Endothelial cell of umbilical vein (primary cell): ENCODE results near the gene CDK6. TPM values are rescaled to one million over a fixed set of nuclear protein-coding genes. Genes with fewer than 3 reads are reported as not detected.

Experiments
- BruUV-seq: library from RNA; stranded (reverse); fragments of 400-500 nt; replicated peaks from 2 replicates; lab custom pipeline; 2021; lab: Mats Ljungman, UMichigan
- CTCF ChIA-PET: fragments of 300-600, 350-600 bp; sonication (Branson Sonifier 250); formaldehyde crosslinking; loops from one replicate; lab custom pipeline; 2021; ENCODE audit warnings: antibody characterized with exemption, inconsistent platforms; lab: Charles Lee
- POLR2A ChIA-PET: fragments of 300-600, 350-600 bp; sonication (Branson Sonifier 250); formaldehyde crosslinking; loops from one replicate; lab custom pipeline; 2021; ENCODE audit warnings: antibody characterized with exemption, inconsistent platforms; lab: Charles Lee
- DNase-seq: peaks from one replicate; pipeline ENCODE4 v3.0.0-alpha.2; 2011; ENCODE audit warnings: low read depth, low spot score
- FAIRE-seq: peaks from 2 replicates; lab custom pipeline; 2011; peaks lifted over from hg19 to GRCh38; lab: Jason Lieb, UNC
- H2AFZ ChIP-seq: 2 replicates; pipeline ENCODE4 v1.6.0; 2012; ENCODE audit warnings: low read depth, low read length, control low read depth, inconsistent platforms
- H3K27ac ChIP-seq: 2 replicates; pipeline ENCODE4 v1.5.1; 2011; ENCODE audit warnings: low read depth, mild to moderate bottlenecking, control low read depth, low read length, moderate library complexity; ENCODE audit not compliant: insufficient read depth
- H3K27me3 ChIP-seq, 2 experiments: 2 replicates each; pipeline versions ENCODE4 v1.6.0 to v1.6.1; 2011; ENCODE audit warnings: low read length in 2 of 2, mixed read lengths in 1 of 2; ENCODE audit not compliant: control insufficient read depth in 2 of 2, insufficient read depth in 2 of 2
- H3K36me3 ChIP-seq, 2 experiments: 2 replicates in 1 of 2; 3 replicates in 1 of 2; pipeline ENCODE4 v1.5.1; 2011; ENCODE audit warnings: low read length in 2 of 2, mild to moderate bottlenecking in 1 of 2, moderate library complexity in 1 of 2; ENCODE audit not compliant: control insufficient read depth in 2 of 2, insufficient read depth in 2 of 2; ENCODE audit errors: extremely low read depth in 1 of 2
- H3K4me1 ChIP-seq: 3 replicates; pipeline ENCODE4 v1.5.1; 2011; ENCODE audit warnings: mild to moderate bottlenecking, low read length; ENCODE audit not compliant: control insufficient read depth, insufficient read depth; ENCODE audit errors: extremely low read depth
- H3K4me2 ChIP-seq: 2 replicates; pipeline ENCODE4 v1.6.1; 2011; ENCODE audit warnings: low read length, control low read depth, mixed read lengths; ENCODE audit not compliant: insufficient read depth
- H3K4me3 ChIP-seq, 3 experiments: fragments of 200-600 bp in 1 of 3; sonication (generic), shearing (Covaris generic) in 1 of 3; replicated peaks in 1 of 3; 2 replicates each; pipeline ENCODE4 v1.5.1; 2011 to 2016; ENCODE audit warnings: control low read depth in 3 of 3, low read length in 3 of 3, mild to moderate bottlenecking in 2 of 3, inconsistent platforms in 1 of 3, low read depth in 1 of 3, moderate library complexity in 1 of 3; ENCODE audit not compliant: insufficient read depth in 1 of 3
- H3K79me2 ChIP-seq: 2 replicates; pipeline ENCODE4 v1.6.0; 2012; ENCODE audit warnings: low read length, inconsistent platforms; ENCODE audit not compliant: control insufficient read depth, insufficient read depth
- H3K9ac ChIP-seq: replicated peaks from 2 replicates; pipeline ENCODE3; 2011; ENCODE audit warnings: low read length, control low read depth; ENCODE audit not compliant: insufficient read depth; ENCODE audit errors: extremely low read depth
- H3K9me1 ChIP-seq: replicated peaks from 3 replicates; pipeline ENCODE4 v1.6.0; 2011; ENCODE audit warnings: mild to moderate bottlenecking, low read length; ENCODE audit not compliant: control insufficient read depth, insufficient read depth; ENCODE audit errors: extremely low read depth
- H3K9me3 ChIP-seq: replicated peaks from 2 replicates; pipeline ENCODE4 v1.5.1; 2012; ENCODE audit warnings: low read length, inconsistent platforms; ENCODE audit not compliant: control insufficient read depth, insufficient read depth
- H4K20me1 ChIP-seq: replicated peaks from 2 replicates; pipeline ENCODE3; 2011; ENCODE audit warnings: mild to moderate bottlenecking, low read length; ENCODE audit not compliant: control insufficient read depth, insufficient read depth; ENCODE audit errors: extremely low read depth
- CTCF ChIP-seq, 2 donors: IDR thresholded peaks; 1 replicate in 1 of 2; 2 replicates in 1 of 2; pipeline ENCODE4 v1.5.1; 2011; ENCODE audit warnings: low read length in 2 of 2, mild to moderate bottlenecking in 2 of 2, moderate library complexity in 2 of 2, control low read depth in 1 of 2, inconsistent platforms in 1 of 2, low read depth in 1 of 2; ENCODE audit not compliant: insufficient read depth in 1 of 2; ENCODE audit errors: extremely low read depth in 1 of 2
- FOS ChIP-seq: IDR thresholded peaks from 2 replicates; pipeline ENCODE4 v1.6.1; 2011; ENCODE audit warnings: mild to moderate bottlenecking, low read length, moderate library complexity, borderline replicate concordance; ENCODE audit not compliant: insufficient read depth
- JUN ChIP-seq: IDR thresholded peaks from 2 replicates; pipeline ENCODE4 v1.6.1; 2011; ENCODE audit warnings: borderline replicate concordance, low read depth; ENCODE audit not compliant: insufficient read length, insufficient read depth
- dilution Hi-C: fragments of 300-500 bp; cut with MboI; formaldehyde crosslinking; loops from one replicate; pipeline ENCODE4 v1.15.0; 2019; ENCODE audit warnings: low sequenced_read_pairs; ENCODE audit not compliant: extremely low pct_ligation_motif_present
- intact Hi-C: fragments of 100-400 bp; cut with micrococcal nuclease; formaldehyde crosslinking; loops from one replicate; pipeline ENCODE4 v1.10.0; 2022
- polyA plus RNA-seq, 4 experiments: library from polyadenylated mRNA; depleted of rRNA in 3 of 4; stranded (reverse) in 3 of 4; unstranded in 1 of 4; fragments of >200 nt; gene quantifications; 2 replicates each; pipeline versions ENCODE4 v1.2.1 to v1.2.3, GENCODE V29; 2011 to 2012; ENCODE audit warnings: missing spikeins in 1 of 4
- total RNA-seq: library from RNA; stranded (reverse); gene quantifications from 2 replicates; pipeline ENCODE4 v1.2.3, GENCODE V29; 2021

Gene CDK6
- total and polyA plus RNA-seq, 2 donors (not counting 3 experiments of a cell fraction or from before 2014, with no cell fraction given) = 6.0 to 28.2 TPM

GRCh38 chr7:92609921-92610518 lies 226.4 kb downstream of the CDK6 start:
- CTCF ChIA-PET = interaction anchor here (0.7 to 1.6 kb wide), 23 partner anchors 8 to 438 kb away, joined by 3 to 15 read pairs (median 4); partner anchors contain the start of genes FAM133B, PEX1 and RBM48
- dilution Hi-C loops = no loop called here
- Histone ChIP-seq H3K79me2 (no peaks in the 10 kb centered on the region), H3K9ac (no peak overlapping the region), H4K20me1 (no peaks in the 10 kb centered on the region), H3K9me3 (no peaks in the 10 kb centered on the region), H3K4me1 (no peaks in the 10 kb centered on the region), H3K27ac (no peak overlapping the region), H3K36me3 (peaks cover 0 to 3% of the 10 kb centered on the region in 2 experiments), H3K4me3 (no peak overlapping the region), H3K27me3 (no peaks in the 10 kb centered on the region), H2AFZ (no peak overlapping the region), H3K4me2 (no peak overlapping the region), H3K9me1 (no peaks in the 10 kb centered on the region)
- DNase-seq = peak; percentile 47
- intact Hi-C loops = no loop called here
- TF ChIP-seq FOS (no peak), CTCF (IDR thresholded peaks at IDR 0.05; ENCODE audit: extremely low read depth in 1 of 2, insufficient read depth in 1 of 2, low read depth in 1 of 2, low read length in 2 of 2) (peak in 1 of 2 donors; percentile 14), JUN (no peak)
- POLR2A ChIA-PET = interaction anchor here (0.6 to 1.0 kb wide), 2 partner anchors 81 to 227 kb away, joined by 4 to 7 read pairs; partner anchors contain the start of genes CDK6, PEX1 and RBM48
- BruUV-seq = no TSS peak
- FAIRE-seq = peak; percentile 35
